Measurements from ENCODE around the gene CYTH1.
A peak's percentile ranks its signal among the peaks of the same experiment; 100 is the strongest.

The CYTH1 gene

DNA sequence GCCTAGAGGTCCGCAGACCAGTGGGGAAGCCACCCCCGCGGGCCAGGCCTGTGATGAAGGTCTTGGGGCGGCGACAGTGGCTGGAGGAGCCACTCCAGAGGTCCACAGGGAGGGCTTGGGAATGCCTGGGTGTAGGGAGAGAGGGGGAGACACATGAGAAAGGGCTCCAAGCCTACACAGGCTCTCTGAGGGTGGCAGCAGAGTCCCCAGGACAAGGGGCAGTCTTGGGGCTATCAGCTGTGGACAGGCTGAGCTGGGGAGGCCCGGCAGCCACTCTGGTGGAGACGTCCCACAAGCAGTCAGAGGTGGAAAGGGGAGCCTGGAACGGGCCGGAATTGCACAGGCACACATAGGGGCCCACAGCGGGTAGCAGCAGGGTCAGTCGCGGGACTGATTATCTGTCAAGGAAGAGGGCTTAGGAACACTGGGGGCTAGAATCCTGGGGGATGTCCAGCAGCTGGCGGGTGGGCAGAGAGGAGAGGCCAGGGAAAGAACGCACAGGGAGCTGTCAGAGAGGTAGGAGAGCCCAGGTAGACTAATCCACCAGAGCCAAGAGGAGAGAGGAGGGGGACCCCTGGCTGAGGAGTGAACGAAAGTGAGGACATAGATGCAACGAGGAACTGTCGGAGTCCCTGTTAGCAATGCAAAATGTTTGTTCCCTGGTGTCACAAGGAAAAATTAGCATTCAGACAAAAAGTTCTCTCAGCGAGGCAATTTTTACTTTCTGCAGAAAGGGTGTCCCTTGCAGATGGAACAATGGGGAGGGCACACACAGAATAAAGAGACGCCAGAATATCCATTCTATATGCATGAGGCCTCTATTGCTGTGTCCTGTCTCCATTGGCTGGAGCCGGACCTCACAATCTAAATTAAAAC, 111.0 kb downstream of the CYTH1 start:
- DNase-seq (ENCODE audit: low read depth), result no peak

DNA sequence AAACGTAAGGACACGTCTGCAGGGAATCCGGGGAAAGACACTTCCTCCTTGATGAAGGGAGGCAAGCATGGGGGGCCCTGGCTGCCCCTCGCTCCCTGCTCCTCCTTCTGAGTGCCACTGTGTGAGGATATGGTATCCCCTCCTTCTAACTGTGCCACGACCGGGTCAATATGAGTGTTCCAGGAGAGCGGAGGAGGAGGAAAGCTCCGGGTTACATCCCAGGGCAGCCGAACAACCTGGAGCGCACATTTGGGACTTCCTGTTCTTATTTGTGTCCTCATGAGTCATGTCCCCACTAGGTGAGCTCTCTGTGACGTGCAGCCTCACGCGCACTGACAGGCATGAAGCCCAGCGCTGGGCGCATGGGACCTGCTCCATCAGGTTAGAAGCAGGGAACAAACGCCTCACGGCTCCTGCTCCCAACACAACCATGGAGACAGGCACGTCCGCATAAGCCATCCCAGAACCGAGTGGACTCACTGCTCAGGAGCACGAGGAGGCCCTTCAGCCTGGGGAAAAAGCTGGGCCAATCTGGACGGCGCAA, 112.0 kb downstream of the CYTH1 start:
- DNase-seq (ENCODE audit: low read depth), result no peak

DNA sequence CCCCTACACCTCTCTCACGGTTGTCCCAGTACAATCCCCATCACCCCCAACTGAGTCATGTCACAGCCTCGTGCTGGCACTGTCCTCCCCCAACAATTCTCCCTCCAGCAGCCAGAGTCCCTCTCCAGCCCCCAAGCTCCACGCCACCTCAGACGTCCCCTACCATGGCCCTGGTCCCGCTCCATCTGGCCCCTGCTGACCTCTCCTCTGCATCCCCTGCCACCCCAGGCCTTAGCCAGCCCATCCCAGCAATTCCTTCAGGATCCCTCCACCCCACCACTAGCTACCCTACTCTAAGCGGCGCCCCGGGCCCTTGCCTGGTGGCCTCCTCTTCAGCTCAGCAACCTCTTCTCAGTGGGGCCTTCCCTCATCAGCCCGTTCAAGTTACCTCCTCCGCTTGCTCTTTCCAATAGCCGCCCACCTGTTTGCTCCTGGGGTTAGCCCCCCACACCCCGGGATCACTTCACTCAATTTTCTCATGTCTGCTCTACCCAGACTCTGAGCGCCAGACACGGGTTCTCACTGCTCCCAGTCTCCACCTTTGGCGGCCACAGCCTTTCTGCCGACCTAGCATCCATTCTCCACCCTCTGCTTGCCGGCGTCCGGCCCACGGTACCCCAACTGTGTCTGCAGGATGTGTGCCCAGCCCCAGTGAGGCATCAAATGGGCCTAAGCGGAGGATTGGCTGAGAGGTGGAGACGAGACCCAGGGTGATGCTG, 112.7 kb downstream of the CYTH1 start:
- DNase-seq (ENCODE audit: low read depth), result no peak

DNA sequence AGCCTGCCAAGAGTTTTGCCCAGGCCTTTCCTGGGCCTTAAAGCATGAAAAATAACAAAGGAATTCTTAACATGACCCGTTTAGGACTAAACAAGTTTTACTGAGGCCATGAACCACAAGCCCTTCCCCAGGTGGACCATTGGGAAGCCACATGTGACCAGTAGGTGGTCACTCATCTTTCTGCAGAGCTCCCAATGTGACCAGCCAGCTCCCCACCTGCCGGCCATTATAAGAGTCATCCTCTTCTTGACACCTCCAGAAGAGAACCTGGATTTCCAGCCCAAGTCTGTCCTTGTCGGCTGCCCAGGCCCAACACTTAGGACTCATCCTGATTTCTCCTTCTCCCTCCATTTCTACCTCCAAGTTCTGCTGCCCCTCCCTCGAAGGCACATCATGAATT, 113.2 kb downstream of the CYTH1 start:
- no peak for DNase-seq (ENCODE audit: low read depth)

DNA sequence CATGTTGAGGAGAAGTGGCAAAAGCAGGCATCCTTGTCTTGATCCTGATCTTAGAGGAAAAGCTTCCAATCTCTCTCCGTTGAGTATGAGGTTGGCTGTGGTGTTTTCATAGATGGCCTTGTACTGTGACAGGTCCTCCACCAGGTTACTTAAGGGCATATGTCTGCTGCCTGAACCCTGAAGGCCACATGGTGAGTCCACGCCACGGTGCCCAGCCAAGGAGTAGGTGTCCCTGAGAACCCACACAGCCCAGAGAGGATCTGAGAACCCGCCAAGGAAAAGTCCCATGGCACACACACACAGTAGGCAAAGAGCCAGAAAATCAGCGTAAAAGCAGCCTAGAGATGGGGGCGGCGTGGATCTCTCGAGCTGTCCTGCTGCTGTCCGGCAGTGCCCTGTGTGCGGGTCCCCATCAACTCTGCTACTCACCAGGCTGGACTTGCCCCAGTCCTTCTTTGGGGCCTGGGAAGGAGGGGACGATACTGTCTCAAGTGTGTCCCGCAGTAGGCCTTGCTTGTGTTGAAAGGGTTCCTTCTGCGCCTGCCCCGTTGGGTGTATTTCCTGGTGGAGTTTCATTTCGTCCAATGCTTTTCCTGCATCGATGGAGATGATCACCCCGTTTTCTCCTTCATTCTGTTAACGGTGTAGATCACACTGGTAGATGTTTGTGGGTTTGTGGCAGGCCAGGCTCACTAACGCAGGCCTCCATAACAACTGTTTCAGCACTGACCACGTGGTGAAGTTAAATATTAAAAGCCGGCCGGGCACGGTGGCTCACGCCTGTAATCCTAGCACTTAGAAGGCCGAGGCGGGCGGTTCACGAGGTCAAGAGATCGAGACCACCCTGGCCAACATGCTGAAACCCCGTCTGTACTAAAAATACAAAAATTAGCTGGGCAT, 114.1 kb downstream of the CYTH1 start:
- no peak for DNase-seq (ENCODE audit: low read depth)

DNA sequence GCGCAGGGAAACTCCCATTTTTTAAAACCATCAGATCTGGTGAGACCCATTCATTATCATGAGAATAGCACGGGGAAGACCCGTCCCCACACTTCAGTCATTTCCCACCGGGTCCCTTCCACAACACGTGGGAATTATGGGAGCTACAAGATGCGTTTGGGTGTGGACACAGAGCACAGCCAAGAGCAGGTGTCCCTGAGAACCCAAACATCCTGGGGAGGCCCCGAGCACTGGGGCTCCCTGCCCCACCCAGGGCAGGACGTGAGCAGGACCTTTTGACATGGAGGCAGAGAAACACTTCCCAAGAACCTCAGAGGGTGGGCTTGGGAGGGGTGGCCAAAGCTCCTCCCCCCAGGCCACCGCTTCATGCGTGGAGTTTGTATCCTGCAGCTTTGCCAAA, 115.0 kb downstream of the CYTH1 start:
- no peak for DNase-seq (ENCODE audit: low read depth)

DNA sequence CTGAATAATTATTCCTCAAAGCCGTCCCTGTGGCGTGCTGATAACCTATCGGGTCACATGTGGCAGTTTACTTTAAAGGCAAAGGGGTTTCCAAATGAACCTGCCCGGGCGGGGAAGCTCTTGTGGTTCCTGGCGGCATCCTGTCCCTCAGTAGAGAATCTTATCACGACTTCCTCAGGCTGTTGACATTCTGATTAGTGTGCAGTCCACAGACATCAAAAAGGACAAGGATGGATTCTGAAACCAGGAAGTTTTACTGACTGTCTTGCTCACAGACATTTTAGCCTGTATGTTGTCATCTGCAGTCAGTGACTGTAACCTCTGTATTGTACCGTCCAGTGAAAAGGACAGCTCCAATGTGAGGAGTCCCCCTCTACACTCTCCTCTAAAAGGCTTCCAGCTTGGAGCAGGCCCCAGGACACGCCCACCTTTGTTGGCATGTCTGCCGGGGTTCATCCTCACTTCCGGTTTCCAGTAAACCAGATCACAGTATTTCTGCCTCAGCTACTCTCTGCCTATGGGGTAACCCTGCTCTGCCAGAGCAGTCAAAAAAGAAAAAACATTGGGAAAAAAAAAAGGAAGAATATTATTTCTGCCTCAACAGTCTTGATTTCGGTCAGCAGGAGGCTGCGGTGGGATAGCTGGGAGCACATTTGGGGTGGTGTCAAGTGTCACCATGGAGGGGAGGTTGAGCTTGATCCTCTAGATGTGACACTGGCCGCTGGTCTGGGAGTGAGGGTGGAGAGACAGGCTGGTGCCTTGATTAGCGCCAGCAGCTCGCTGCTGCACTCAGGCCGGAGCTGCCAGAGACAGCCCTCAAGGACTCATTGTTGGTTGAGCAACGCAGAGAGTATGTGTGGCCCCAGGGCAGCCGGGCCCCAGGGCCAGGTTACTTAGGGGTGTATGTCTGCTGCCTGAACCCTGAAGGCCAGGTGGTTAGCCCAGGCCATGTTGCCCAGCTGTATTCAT, 115.8 kb downstream of the CYTH1 start:
- peak; percentile 90 for DNase-seq (ENCODE audit: low read depth)

DNA sequence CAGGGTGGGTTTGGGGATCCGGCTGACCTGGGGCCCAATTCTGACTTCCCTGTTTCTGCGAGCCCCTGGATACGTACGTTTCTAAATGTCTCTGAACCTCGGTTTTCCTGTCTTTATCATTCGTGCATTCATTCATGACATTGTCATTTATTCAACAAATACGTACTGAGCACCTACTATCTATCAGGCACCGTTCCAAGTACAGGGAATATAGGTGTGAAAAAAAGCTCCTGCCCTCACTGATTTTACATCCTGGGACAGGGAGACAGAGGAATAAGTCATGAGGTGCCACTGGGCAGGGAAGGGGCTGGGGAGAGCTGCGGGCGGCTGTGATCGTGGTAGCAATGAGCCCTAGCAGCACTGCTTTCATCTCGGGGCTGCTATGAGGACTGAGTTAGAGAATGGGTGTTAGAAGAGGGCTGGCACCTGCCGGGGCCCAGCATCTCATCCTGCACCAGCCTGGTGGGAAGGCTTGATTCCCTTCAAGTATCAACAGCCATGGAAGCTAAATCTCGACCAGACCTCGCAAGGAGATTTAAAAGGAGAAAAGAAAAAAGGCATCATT, 116.6 kb downstream of the CYTH1 start:
- DNase-seq (ENCODE audit: low read depth), result no peak

DNA sequence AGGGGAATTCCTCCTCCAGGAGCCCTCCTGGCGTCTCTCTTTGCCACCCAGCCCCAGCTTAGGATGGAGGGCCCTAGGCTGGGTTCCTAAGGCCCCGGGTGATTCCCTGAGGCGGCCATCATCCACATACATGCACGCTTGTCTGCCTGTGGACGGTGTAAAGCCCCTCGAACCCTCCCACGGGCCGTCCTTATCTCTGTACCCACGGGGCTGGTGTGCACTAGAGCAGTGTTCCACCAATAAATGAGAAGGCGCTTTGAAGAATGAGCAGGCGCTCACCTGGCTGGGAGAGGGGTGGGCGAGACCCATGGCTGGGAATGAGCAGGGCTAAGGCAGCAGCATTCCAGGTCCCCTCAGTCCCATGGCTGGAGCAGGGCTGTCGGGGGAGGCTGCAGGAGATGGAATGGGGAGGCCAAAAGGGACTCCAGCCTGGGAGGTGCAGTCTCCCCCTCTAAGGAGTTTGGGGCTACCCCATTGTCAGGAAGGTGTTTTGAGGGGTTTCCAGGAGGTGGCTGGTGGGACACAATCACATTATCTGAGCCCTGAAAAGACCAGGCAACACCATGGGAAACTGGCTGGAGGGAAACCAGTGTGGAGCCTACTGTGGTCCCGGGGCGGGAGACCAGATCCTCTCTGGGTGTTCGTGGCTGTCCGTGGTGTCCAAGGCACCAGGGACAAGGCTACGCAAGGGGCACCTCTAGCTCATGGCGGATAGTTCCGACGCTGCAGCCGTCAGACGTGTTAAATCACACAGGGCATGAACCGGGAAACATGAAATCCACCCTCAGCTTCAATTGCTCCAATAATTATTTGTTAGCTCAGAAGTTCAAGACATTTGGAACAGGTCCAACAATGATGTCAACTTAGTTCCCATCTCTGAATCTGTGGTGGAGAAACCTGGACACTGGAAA, 117.3 kb downstream of the CYTH1 start:
- DNase-seq (ENCODE audit: low read depth), result no peak

DNA sequence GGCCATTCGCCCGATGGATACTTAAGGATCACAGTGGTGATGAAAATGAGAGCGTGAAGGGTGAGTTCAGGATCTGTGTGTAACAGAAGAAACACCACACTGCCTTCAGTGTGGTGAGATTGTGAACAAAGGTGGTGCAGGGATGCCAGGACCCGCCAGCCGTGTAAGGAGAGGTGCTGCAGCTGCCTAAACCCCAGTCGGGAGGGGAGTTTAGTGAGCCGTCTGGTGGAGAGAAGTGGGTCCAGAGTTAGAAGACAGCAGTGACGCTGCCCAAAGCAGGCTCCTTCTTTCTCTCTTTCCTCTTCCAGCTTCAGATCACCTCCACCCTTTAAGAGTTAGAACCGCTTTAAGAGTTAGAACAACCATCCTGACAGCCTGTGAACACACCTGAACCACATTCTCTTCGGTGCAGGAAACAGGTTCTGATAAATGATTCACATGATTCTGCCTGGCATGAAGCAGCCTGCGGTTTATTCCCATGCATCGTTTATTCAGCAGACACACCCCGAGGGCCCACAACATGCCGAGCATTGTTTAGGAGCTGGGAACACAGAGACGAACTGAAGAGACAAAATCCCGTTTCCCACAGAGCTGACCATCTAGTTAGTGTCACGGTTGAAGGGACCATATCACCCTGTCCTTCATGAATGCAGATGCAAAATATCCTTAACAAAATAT, 120.8 kb downstream of the CYTH1 start:
- DNase-seq (ENCODE audit: low read depth), result no peak

DNA sequence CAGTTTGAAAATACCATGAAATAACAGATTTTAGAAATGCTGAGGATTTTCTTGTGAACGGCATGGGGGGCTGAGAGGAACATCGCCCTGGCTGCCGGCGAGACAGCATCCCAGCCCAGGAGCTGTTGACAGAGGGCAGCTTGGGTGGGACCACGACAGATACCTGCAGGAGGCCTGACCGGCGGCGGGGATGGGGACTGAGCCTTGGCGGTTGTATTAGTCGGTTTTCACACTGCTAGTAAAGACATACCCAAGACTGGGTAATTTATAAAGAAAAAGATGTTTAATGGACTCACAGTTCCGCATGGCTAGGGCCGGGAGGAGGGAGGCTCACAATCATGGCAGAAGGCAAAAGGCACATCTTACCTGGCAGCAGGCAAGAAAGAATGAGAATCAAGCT, 122.5 kb downstream of the CYTH1 start:
- DNase-seq (ENCODE audit: low read depth), result no peak

DNA sequence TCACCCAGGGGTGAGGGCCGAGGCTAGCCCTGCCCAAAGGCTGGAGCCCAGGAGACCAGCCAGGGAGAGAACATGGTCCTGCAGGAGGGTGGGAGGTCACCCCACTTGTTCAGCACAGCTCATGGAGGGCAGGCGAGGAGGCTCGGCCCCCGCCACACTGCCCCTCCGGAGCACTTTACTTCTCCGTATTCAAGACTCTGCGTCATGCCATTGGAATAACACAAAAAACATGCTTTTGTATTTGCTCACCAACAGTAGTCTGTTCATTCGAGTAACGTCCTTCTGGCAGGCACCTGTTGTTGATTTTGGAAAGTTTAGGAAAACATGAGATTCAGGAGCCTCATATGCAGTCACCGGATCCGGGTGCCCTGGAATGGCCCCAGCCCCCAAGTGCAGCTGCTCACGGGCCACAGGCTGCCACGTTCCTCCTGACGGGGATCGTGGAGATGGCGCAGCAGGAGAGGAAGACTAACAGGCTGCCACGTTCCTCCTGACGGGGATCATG, 123.7 kb downstream of the CYTH1 start:
- DNase-seq (ENCODE audit: low read depth), result no peak

DNA sequence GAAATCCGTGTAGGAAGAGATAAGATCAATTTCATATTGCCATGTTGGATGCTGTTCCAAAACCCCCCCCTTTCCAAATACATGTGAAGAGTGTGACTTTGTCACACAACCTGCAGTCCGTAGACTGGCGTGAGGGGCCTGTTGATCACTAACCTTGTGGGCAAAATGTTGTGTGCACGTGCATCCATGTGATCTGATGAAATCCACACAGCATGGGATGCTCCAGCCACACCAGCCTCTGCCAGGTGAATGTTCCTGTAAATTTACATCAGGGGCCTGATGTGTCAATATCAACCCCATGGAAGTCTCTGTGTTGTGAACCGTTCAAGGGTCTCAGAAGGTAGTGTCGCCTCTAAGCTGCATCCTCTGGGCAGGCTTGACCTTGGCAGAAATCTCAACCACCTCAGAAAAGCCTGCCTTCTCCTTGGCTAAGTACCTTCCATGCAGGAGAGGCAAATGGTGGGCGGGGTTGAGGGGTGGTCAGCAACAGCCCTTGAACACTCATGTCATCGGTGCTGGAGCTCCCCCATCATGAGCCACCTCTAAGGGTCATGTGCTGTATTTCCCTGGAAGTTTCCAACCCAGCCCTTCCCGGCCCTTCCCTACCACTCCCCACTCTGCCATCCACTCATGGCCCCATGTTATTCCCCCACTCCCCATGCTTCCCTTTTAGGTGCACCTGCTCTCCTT, 126.7 kb downstream of the CYTH1 start:
- DNase-seq (ENCODE audit: low read depth), result no peak

DNA sequence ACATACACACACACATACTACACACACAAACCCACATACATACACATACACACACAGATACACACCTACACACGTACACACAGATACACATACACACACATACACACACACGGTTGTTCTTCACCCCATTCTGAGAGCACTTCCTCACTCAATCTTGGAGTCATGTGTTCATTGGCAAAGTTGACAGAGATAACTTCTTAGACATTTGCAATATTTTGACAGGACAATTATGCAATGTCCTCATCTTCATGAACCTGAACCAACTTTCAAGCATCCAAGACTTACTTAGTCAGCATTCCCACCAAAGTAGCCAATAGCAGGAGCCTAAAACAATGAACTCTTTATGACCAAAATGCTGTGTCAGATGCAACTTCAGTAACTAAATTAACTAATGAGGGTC, 127.7 kb downstream of the CYTH1 start:
- DNase-seq (ENCODE audit: low read depth), result no peak

DNA sequence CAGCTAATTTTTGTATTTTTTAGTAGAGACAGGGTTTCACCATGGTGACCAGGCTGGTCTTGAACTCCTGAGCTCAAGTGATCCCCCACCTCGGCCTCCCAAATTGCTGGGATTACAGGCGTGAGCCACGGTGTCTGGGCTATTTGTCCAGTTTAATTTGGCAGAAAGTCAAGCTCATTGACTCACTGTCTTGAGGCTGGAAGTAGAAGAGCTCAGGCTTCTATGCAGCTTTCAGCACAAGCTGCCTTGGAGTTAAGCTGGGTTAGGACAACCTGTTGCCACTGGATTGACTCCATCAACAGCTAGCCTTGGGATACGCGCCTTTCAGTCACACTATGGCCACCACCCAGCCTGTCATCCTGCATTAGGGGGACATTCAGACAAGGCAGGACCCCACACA, 128.7 kb downstream of the CYTH1 start:
- no peak for DNase-seq (ENCODE audit: low read depth)

DNA sequence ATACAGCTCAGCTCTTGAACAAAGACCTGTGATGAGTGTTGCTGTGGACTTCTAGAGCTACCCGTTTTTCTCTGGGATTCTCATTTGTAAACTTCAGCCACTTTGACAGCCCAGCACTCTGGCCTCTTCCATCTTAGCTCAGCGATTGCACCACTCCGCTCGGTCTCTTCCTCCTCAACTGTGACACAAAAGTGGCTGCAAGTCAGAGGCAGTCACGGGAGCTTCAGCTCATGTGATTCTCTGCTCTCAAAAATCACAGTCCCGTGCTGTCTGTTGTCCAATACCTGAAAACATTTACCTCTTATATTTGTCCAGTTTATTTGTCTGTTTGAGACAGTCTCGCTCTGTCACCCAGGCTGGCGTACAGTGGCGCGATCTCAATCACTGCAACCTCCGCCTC, 129.2 kb downstream of the CYTH1 start:
- DNase-seq (ENCODE audit: low read depth), result no peak

DNA sequence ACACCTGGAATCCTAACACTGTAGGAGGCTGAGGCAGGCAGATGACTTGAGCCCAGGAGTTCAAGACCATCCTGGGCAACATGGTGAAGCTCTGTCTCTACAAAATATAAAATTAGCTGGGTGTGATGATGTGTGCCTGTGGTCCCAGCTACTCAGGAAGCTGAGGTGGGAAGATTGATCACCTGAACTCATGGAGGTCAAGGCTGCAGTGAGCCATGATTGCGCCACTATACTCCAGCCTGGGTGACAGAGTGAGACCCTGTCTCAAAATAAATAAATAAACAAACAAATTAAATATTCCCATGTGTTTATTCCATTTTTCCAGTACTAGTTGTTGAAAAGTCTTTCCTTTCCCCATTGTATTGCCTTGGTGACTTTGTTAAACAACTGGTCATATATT, 130.0 kb downstream of the CYTH1 start:
- DNase-seq (ENCODE audit: low read depth), result no peak

DNA sequence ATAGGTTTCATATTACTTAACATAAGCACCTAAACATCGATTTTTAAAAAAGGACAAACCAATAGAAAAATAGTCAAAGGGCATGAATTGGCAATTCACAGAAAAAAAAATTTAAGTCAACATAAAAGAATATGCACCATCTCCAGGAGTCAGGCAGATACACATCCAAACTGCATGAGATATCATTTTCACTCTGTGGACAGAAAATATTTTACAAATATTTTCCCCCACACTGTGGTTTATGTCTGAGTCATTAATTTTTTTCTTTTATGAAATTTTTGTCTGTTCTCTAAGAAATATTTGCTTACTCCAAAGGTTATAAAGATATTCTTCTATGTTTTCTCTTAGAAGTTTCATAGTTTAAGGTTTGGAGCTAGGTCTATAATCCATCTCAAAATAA, 130.5 kb downstream of the CYTH1 start:
- DNase-seq (ENCODE audit: low read depth), result no peak

Data from CMK (cell line).